Tongue (tissue), 2 donors: ENCODE results near the gene RANBP17. TPM values are rescaled to one million over a fixed set of nuclear protein-coding genes. Genes with fewer than 3 reads are reported as not detected.
"Not testable (repeated sequence)": the region's sequence is repeated elsewhere in the genome, so short reads cannot be mapped to it uniquely, and the experiment has no call there.

Source experiments
- DNase-seq: peaks from one replicate; pipeline ENCODE4 v3.0.0-alpha.2; 2015
- total RNA-seq: library from RNA; depleted of rRNA; stranded (reverse); fragments of >200 nt; gene quantifications from one replicate; pipeline ENCODE4 v1.2.3, GENCODE V29; 2014

RANBP17 gene
- total RNA-seq, 1 donor from 2014 or later, result 27.9 TPM

DNA sequence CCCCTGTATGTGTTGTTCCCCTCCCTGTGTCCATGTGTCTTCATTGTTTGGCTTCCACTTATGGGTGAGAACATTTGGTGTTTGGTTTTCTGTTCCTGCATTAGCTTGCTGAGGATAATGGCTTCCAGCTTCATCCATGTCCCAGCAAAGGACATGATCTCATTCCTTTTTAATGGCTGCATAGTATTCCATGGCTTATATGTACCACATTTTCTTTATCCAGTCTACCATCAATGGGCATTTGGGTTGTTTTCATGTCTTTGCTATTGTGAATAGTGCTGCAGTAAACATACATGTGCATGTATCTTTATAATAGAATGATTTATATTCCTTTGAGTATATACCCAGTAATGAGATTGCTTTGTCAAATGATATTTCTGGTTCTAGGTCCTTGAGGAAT, 8.6 kb downstream of the RANBP17 start:
- not testable (repeated sequence) for DNase-seq

GRCh38 chr5:170874017-170874416, 12.2 kb downstream of the RANBP17 start:
- DNase-seq, result no peak

GRCh38 chr5:170875811-170876210, 14.0 kb downstream of the RANBP17 start:
- no peak for DNase-seq

GRCh38 chr5:170880084-170880483, 18.3 kb downstream of the RANBP17 start:
- no peak for DNase-seq

- no peak for DNase-seq
Measured at GRCh38 chr5:170882345-170882744, 20.5 kb downstream of the RANBP17 start.

DNA sequence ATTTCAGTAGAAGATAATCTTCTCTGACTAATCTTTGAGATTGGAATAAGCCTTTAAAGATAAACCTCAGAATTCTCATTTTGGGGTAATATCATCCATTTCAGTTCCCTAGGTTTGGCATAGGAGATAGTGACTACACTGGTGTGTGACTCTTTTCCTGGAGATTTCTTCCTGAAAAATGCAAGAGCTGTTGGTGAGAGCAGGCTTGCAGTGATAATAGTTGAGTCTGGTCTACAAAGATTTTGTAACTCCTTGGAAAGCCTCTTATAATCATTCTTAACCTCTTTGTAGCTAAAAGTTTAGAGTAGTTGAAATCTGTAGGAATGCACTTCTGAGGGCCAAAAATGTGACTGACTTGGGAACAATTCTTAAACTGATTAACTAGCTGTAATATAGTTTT, 23.4 kb downstream of the RANBP17 start:
- no peak for DNase-seq

- no peak for DNase-seq
Measured at GRCh38 chr5:170885809-170886208, 24.0 kb downstream of the RANBP17 start.

GRCh38 chr5:170886210-170886894, 24.5 kb downstream of the RANBP17 start:
- DNase-seq, result no peak

GRCh38 chr5:170892196-170892595, 30.4 kb downstream of the RANBP17 start:
- DNase-seq, result no peak

- no peak for DNase-seq
Measured at GRCh38 chr5:170894665-170895064, 32.8 kb downstream of the RANBP17 start.

DNA sequence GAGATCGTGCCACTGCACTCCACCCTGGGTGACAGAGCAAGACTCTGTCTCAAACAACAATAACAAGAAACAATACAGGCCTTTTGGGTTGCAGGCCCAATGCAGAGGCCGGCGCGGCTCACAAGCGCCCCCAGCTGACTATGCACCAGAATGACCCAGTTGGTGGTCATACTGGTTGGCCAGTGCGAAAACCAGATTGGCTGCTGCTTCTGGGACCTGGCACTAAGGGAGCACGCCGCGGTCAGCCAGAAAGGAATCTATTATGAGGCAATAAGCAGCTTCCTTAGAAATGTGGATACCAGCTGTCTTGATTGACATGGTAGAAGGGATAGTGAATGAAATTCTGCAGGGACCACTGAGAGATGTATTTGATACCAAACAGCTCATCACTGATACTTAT, 35.0 kb downstream of the RANBP17 start:
- DNase-seq, result no peak

- no peak for DNase-seq
Measured at GRCh38 chr5:170903075-170903474, 41.3 kb downstream of the RANBP17 start.

DNA sequence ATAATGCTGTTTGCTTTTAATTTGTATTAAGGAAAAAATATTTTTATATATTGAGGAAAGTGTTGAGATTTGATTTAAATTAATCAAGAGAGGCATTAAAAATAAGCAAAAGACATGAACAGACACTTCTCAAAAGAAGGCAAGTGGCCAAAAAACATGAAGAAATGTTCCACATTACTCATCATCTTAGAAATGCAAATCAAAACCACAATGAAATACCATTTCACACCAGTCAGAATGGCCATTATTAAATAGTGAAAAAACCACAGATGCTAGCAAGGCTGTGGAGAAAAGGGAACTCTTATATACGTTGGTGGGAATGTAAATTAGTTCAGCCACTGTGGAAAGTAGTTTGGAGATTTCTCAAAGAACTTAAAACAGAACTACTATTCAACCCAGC, 45.9 kb downstream of the RANBP17 start:
- DNase-seq, result no peak

DNA sequence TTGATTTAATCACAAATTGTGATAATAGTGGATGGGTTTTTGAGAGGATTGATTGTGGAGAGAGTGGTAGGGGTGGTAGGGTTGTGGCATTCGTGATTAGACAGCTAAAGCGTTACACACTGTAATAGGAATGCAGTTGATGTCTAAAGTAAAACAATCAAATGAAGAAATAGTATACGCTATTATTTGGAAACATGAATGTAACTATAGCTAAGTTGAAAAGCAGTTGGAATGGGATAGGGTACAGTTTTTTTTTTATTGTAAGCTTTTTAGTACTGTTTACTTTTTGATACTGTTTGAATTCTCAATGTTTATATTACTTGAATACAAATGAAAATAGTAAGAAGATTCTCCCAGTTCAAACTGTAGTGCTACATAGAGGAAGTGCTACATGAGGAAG, 51.8 kb downstream of the RANBP17 start:
- no peak for DNase-seq

DNA sequence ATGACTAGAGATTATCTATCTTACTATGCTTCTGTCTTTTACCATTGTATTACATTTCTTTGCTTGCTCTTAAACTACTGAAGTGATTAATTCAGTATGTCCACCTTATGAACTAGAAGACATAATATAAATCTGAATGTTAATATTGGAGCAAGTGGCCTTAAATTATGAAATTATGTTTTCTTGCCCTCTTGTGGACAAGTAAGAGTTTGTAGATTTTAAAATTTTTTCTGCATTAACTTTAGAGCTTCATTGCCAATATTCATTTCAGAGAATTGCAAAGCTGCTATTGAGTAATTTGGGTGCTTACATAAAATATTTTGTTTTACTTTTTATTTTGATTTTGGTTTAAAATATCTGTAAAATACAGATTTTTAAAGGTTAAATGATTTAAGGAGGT, 55.3 kb downstream of the RANBP17 start:
- no peak for DNase-seq

GRCh38 chr5:170920196-170920595, 58.4 kb downstream of the RANBP17 start:
- no peak for DNase-seq

- DNase-seq, result not testable (repeated sequence)
Measured at GRCh38 chr5:170922331-170922730, 60.5 kb downstream of the RANBP17 start.

- no peak for DNase-seq
Measured at GRCh38 chr5:170923910-170924620, 62.2 kb downstream of the RANBP17 start.

GRCh38 chr5:170935534-170936218, 73.9 kb downstream of the RANBP17 start:
- DNase-seq, result not testable (repeated sequence)

GRCh38 chr5:170937072-170937471, 75.3 kb downstream of the RANBP17 start:
- DNase-seq, result no peak

DNA sequence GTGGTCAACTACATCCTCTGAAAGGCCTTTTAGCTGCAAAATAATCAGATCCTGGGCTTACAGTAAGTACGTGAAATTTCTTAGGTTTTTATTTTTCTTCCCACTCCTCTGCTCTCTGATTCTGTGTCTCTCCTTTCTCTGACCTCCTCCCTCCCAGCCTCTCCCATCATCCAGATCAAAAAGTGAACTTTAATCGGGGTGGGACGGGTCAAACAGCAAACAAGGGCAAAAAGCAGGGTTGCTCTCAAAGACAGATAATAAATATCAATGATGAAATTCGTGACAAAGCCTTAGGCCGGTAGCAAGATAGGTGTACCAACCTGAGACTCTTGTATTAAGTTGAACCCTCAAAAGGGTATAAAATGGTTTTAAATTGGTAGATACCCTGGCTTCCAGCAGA, 76.1 kb downstream of the RANBP17 start:
- no peak for DNase-seq

- DNase-seq, result no peak
Measured at GRCh38 chr5:170939178-170939577, 77.4 kb downstream of the RANBP17 start.

DNA sequence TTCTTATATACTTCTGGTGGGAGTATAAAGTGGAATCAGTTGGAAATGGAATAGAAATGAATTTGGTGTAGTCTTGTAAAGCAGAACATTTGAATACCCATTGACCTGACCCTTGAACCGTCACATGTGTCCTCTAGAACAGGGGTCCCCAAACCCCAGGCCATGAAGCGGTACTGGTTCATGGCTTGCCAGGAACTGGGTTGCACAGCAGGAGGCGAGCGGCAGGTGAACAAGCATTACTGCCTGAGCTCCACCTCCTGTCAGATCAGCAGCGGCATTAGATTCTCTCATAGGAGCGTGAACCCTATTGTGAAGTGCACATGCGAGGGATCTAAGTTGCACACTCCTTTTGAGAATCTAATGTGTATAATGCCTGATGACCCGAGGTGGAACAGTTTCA, 80.0 kb downstream of the RANBP17 start:
- DNase-seq, result no peak
